A549 (cell line): Measurements from ENCODE around the gene AAMDC.
"Not testable (repeated sequence)": the region's sequence is repeated elsewhere in the genome, so short reads cannot be mapped to it uniquely, and the experiment has no call there.

Experiments used
- CTCF ChIP-seq: fragments of >200 bp; sonication (Bioruptor Twin); formaldehyde crosslinking; IDR thresholded peaks from 3 replicates; pipeline ENCODE4 v1.5.1; 2016
- E2F6 ChIP-seq: IDR thresholded peaks from 2 replicates; pipeline ENCODE4 v1.6.1; 2012; ENCODE audit warnings: low read depth, borderline replicate concordance
- EP300 ChIP-seq, 2 experiments: fragments of >200 bp; sonication (Bioruptor Twin); formaldehyde crosslinking; IDR thresholded peaks; 2 replicates in 1 of 2; 3 replicates in 1 of 2; pipeline ENCODE4 v1.6.1; 2016 to 2017
- HDAC2 ChIP-seq: fragments of 200-600 bp; sonication (generic); IDR thresholded peaks from 2 replicates; pipeline ENCODE4 v1.6.1; 2016
- HES2 ChIP-seq: fragments of >200 bp; sonication (Bioruptor Twin); formaldehyde crosslinking; IDR thresholded peaks from 2 replicates; pipeline ENCODE4 v1.6.1; 2016
- MAZ ChIP-seq: fragments of 150-350 bp; IDR thresholded peaks from 2 replicates; pipeline ENCODE4 v1.6.1; 2014; ENCODE audit warnings: antibody characterized with exemption, low read depth, low read length, borderline replicate concordance
- NPAS2 ChIP-seq: fragments of 250-450 bp; sonication (Bioruptor Pico); IDR thresholded peaks from 2 replicates; pipeline ENCODE4 v1.8.0; 2022; ENCODE audit warnings: mild to moderate bottlenecking, moderate library complexity, borderline replicate concordance
- POLR2A ChIP-seq: IDR thresholded peaks from 2 replicates; pipeline ENCODE4 v1.6.1; 2012; ENCODE audit warnings: mild to moderate bottlenecking, low read length
- REST ChIP-seq: fragments of 200-600 bp; sonication (generic); IDR thresholded peaks from 2 replicates; pipeline ENCODE4 v1.6.1; 2016; ENCODE audit warnings: antibody characterized with exemption, mild to moderate bottlenecking, moderate library complexity

GRCh38 chr11:77894949-77895348 is 74.0 kb downstream of the AAMDC start:
- TF ChIP-seq CTCF; E2F6; HES2; HDAC2; REST; POLR2A; EP300 (IDR thresholded peaks at IDR 0.05); NPAS2 (CRISPR knock-in tag); MAZ: not testable (repeated sequence)
